HEK293T (cell line): Measurements from ENCODE around the gene TNPO3.

Experiments
- ARNT ChIP-seq: fragments of 450-650 bp; IDR thresholded peaks from 2 replicates; pipeline ENCODE4 v1.6.1; 2017; ENCODE audit warnings: mild to moderate bottlenecking
- ELF4 ChIP-seq: fragments of 450-650 bp; IDR thresholded peaks from 2 replicates; pipeline ENCODE4 v1.6.1; 2017; ENCODE audit warnings: antibody characterized with exemption
- FOXA1 ChIP-seq: fragments of 450-650 bp; IDR thresholded peaks from 2 replicates; pipeline ENCODE4 v1.6.1; 2016; ENCODE audit warnings: mild to moderate bottlenecking
- FOXK2 ChIP-seq: fragments of 450-650 bp; IDR thresholded peaks from 2 replicates; pipeline ENCODE4 v1.6.1; 2016; ENCODE audit warnings: mild to moderate bottlenecking
- FOXM1 ChIP-seq: fragments of 450-650 bp; IDR thresholded peaks from 2 replicates; pipeline ENCODE4 v1.6.1; 2017; ENCODE audit warnings: mild to moderate bottlenecking, borderline replicate concordance
- L3MBTL2 ChIP-seq: fragments of 450-650 bp; conservative IDR thresholded peaks from 2 replicates; pipeline ENCODE4 v1.6.1; 2016; ENCODE audit warnings: mild to moderate bottlenecking
- LEF1 ChIP-seq: fragments of 450-650 bp; IDR thresholded peaks from 2 replicates; pipeline ENCODE4 v1.6.1; 2017; ENCODE audit warnings: mild to moderate bottlenecking, borderline replicate concordance
- SP1 ChIP-seq: fragments of 450-650 bp; IDR thresholded peaks from 2 replicates; pipeline ENCODE4 v1.6.1; 2017
- SUZ12 ChIP-seq: fragments of 450-650 bp; IDR thresholded peaks from 2 replicates; pipeline ENCODE4 v1.6.1; 2016; ENCODE audit warnings: mild to moderate bottlenecking
- ZNF384 ChIP-seq: fragments of 450-650 bp; IDR thresholded peaks from 2 replicates; pipeline ENCODE4 v1.6.1; 2016
- TF ChIP-seq, protein P1 (sequence below): fragments of 450-650 bp; IDR thresholded peaks from 2 replicates; pipeline ENCODE4 v1.6.1; 2016

DNA sequence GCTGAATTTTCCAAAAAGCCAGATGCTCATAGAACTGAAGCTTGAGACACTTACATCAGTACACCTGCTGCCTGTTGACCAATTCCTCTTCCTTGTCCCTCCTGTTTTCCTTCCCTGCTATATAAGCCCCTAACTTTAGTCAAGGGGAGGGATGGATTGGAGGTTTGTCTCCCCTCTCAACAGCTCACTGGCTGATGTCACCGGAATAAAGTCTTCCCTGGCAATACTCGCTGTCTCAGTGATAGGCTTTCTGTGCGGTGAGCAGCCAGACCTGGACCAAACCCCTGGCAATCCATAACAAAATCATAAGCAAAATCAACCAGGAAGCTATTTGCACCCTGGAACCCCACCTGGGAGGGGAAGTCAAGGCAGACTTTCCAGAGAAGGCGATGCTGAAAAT is 118.1 kb downstream of the TNPO3 start:
- TF ChIP-seq ZNF384 (no peak), SP1 (no peak), FOXM1 (no peak), FOXK2 (no peak), ARNT (no peak), LEF1 (no peak), ELF4 (no peak), L3MBTL2 (no peak), FOXA1 (no peak), SUZ12 (no peak)
- TF ChIP-seq, protein P1, sequence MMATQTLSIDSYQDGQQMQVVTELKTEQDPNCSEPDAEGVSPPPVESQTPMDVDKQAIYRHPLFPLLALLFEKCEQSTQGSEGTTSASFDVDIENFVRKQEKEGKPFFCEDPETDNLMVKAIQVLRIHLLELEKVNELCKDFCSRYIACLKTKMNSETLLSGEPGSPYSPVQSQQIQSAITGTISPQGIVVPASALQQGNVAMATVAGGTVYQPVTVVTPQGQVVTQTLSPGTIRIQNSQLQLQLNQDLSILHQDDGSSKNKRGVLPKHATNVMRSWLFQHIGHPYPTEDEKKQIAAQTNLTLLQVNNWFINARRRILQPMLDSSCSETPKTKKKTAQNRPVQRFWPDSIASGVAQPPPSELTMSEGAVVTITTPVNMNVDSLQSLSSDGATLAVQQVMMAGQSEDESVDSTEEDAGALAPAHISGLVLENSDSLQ: no peak
